GM18861 (cell line): Measurements from ENCODE around the gene NDRG4.

Experiments
- ATAC-seq: cut with Tn5 transposase; IDR thresholded peaks from one replicate; pipeline ENCODE4 v1.9.1; 2021; ENCODE audit not compliant: unreplicated experiment

The NDRG4 gene

DNA sequence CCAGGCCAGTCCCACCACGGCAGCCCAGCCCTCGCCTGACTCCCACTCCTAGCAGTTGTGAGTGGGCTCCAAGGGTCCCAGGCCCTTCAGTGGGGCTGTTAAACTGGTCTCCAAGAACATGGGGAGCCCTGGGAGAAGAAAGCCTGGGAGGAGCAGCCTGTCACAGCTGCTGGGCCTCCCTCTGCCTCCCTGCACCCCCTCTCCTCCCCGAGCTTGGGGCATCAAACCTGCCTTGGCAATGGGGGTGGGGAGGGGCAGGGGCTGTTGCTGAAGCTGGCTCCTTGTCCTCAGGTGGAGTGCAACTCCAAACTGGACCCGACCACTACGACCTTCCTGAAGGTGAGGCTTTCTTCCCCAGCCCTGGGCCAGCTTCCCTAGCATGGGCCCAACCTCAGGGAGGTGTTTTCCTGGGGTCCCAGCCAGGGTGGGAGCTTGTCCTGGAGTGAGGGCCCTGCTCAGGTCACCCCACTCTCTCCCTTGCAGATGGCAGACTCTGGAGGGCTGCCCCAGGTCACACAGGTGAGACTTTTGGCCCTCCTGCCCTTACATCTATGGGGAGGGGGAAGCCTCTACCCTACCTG lies 8.8 kb downstream of the NDRG4 start:
- ATAC-seq = no peak

GRCh38 chr16:58509256-58510096 lies 9.5 kb downstream of the NDRG4 start:
- no peak for ATAC-seq

- no peak for ATAC-seq
These were observed 10.3 kb downstream of the NDRG4 start for GRCh38 chr16:58510097-58510775.

DNA sequence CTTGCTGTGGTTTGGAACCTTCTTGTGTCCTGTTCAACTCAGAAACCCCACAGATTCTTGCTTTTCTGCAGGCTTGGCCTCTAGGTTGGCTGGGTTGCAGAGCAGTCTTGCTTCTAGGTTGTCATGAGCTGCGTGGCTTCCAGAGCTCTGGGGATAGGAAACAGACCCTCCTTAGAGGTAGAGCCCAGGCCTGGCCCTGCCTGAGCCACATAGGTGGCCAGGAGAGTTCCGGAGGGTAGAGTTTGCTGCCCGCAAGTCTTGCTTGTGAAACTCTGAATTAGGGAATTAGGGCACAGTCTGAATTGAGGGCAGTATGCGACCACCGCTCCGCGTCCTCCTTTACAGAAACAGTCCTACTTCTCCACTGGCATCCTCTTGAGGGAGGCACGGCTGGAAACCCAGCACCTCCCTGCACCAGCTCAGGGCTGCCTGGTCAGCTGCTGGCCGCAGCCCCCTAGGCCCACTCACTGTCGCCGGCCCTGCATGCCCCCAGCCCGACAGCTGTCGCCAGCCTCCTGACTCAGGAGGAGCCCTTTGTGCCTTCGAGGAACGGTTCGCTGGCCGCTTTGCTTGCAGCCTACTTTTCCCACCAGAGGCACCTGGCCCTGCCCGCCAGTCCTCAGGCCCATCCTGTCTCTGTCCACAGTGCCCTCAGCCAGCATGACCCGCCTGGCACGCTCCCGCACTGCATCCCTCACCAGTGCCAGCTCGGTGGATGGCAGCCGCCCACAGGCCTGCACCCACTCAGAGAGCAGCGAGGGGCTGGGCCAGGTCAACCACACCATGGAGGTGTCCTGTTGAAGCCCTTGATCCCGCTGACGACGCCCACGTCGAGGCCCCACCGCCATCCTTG lies 11.1 kb downstream of the NDRG4 start:
- ATAC-seq = no peak

- ATAC-seq = no peak
These were observed 12.2 kb downstream of the NDRG4 start for GRCh38 chr16:58511933-58512815.

GRCh38 chr16:58513874-58514273 lies 13.9 kb downstream of the NDRG4 start:
- no peak for ATAC-seq

DNA sequence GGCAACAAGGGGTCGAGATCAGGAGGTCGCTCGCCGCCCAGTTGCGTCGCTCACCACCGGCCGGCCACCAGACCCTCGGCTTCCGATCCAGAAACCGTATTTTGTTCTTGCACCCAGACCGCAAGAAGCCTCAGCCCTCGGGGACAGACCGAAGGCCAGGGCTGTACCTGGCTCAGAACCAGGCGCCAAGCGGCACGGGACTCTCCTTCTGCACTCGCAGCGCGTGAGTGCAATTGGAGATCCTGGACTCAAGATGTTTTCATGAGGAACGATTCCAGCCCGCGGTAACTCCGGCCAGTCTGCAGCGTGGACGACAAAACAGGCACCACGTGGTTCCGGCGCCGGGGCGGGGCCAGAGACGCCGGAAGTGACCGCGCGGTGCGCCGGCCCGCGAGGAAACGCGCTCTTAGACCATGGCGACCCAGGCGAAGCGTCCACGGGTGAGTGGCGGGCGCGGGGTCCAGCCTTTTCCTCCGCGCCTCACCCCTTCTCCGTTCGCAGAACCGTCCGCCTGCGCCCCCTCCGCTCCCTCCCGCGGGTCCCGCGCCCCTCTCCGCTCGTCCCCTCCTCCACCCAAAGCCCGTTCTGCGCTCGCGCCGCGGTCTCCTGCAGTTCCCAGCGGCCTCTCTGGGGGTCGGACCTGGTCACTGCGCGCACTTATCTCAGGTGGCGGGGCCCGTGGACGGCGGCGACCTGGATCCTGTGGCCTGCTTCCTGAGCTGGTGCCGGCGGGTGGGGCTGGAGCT lies 15.4 kb downstream of the NDRG4 start, which contains the start of gene SETD6:
Gene SETD6, plus strand, starts transcription at position 393 of the 746 bp plus-strand sequence. Its CDS starts 21 bp downstream, at position 414.
- ATAC-seq = peak; percentile 53

DNA sequence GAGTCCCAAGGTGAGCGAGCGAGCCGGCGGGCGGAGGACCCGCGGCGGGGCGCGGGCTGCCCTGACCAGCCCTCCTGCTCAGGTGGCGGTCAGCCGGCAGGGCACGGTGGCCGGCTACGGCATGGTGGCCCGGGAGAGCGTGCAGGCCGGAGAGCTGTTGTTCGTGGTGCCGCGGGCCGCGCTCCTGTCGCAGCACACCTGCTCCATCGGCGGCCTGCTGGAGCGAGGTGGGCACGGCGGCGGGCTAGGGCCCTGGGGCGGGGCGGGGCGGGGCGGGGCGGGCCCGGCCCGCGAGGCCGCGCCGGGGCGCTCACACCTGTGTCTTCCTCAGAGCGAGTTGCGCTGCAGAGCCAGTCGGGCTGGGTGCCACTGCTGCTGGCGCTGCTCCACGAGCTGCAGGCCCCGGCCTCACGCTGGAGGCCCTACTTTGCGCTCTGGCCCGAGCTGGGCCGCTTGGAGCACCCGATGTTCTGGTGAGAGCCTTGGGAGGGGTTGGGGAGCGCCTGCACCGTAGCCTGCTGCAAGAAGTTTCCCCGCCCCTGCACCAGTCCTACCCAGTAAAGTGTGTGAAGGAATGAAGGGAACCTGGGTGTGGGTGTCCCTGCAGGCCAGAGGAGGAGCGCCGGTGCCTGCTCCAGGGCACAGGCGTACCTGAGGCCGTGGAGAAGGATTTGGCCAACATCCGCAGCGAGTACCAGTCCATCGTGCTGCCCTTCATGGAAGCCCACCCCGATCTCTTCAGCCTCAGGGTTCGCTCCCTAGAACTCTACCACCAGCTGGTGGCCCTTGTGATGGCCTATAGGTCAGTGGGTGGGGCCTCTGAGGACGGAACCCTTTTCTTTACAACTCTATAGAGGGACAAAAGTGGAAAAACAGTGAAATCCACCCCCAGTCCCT lies 16.2 kb downstream of the NDRG4 start:
- ATAC-seq = peak; percentile 22

DNA sequence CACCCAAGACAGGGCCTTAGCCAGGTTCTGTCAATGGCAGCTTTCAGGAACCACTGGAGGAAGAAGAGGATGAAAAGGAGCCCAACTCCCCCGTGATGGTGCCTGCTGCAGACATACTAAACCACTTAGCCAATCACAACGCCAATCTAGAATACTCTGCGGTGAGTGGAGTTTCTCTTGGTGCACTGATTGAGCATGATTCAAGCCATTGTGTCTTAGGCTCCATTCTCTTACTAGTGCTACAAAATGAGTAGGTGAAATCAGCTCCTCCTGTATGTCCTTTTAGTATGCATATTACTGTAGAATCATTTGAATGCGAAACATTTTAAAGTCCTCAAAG lies 16.8 kb downstream of the NDRG4 start:
- ATAC-seq = no peak

DNA sequence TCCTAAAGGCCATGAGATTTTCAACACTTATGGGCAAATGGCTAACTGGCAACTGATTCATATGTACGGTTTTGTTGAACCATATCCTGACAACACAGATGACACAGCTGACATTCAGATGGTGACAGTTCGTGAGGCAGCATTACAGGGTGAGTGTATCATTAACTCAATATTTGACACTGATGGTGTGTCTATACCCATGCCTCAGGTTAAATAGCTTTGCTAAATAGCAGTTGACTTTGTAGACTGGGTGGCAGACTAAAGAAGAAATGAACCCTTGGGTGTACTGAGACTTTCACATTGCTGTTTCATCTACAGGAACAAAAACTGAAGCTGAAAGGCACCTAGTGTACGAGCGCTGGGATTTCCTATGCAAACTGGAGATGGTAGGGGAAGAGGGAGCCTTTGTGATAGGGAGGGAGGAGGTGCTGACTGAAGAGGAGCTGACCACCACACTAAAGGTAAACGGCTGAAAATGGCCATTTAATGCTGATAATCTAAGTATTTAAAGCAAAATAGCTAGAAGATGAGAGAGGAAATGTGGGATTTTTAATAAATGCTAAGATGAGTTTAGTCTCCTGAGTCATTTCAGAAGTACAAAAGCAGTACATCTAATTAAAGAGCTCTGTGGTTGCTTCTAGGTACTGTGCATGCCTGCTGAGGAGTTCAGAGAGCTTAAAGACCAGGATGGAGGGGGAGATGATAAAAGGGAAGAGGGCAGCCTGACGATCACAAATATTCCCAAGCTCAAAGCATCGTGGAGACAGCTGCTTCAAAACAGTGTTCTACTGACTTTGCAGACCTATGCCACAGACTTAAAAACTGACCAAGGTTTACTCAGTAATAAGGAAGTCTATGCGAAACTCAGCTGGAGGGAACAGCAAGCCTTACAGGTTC lies 18.4 kb downstream of the NDRG4 start:
- ATAC-seq = peak; percentile 44

GRCh38 chr16:58518980-58519368 lies 19.0 kb downstream of the NDRG4 start:
- ATAC-seq = no peak

DNA sequence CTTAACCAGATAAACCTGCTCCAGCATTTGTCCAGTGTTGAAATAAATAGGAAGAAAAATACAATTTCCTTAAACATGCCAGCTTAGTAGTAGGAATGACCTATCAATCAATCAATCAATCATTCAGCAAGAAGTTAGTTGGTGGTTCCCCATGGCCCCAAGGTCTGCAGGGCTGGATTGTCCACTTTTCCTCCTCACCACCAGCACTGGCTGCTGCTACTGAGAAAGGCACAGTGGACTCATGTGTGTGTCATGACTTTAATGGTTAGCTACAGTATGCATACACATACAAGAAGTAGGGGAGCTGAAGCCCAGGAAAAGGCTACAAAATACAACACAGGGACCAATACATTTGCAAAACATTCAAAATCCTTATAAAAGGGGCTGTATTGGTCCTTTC lies 19.8 kb downstream of the NDRG4 start:
- no peak for ATAC-seq

- ATAC-seq = no peak
These were observed 30.2 kb downstream of the NDRG4 start for GRCh38 chr16:58530179-58530578.

DNA sequence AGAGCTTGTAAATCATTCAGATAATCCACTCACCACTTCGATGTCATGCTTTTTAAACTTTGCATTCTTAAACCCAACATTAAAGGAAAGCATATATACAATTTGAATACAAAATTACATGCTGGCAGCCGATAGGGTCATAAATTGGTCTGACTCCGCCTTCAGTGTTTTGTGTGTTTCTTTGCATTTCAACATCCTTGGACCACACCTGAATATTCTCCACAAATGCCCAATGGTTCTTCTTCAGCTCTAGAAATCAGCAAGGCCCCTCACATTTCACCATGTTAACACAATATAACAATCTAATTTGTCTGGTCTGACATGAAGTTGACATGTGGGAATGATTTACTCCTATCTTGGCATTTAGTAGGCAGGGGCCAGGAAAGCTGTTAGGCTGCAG lies 32.5 kb downstream of the NDRG4 start:
- no peak for ATAC-seq

DNA sequence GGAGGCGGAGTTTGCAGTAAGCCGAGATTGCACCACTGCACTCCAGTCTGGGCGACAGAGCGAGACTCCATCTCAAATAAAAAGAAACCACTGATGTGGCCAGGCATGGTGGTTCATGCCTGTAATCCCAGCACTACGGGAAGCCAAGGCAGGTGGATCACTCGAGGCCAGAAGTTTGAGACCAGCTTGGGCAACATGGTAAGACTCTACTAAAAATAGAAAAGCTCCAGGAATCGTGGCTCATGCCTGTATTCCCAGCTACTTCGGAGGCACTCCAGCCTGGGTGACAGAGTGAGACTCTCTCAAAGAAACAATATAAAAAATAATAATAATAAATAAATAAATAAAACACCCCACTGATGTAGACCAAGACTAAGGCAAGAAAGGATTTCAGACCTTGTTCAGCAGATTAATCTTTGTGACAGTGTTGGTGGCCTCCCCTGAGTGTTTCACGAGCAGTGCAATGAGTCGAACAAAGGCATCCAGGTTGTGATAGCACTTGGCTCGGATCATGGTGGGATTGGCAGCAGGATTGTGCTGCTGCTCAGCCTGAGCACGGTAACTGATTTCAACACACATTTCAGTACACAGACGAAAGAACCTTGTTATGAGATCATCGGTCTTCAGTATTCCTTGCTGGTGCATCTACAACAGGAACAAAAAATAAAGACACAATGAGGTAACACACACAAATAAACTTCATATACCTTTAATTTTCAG lies 34.0 kb downstream of the NDRG4 start:
- no peak for ATAC-seq

DNA sequence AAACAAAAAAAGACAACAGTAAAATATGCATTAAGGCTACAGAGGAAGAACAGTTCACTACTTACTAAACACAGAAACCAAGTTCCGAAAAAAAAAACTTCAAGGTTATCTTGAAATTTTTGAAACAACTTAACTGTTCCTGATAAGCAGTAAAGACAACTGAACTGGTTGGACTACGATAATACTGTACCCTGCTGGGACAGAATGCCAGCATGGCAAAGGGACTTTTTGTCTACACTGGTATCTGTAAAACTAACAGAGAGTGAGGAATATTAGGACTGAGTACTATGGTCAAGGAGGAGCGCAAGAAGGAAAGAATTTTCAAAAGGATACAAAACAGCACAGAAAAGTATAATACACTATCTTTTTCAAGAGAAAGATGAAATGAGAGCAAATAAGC lies 35.2 kb downstream of the NDRG4 start:
- ATAC-seq = no peak

DNA sequence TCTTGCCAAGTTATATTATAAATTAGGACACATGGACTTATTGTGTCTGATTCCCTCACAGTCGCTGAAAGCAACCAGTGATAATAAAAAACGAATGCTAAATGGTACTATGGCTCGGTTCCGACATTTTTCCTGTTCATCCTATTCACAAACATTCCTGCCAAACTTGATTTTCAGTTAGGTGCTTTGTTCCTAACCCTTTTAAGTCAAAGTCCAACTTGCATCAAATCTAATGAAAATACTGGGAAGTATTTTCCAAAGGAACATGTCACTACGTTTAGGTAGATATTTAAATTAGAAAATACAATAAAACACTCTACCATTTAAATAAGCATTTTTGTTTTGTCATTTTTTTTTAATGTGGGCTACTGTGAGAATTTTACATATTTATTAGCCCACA lies 36.3 kb downstream of the NDRG4 start:
- no peak for ATAC-seq
